ENCODE results near the gene CCDC117. TPM values are rescaled to one million over a fixed set of nuclear protein-coding genes. Genes with fewer than 3 reads are reported as not detected.

CCDC117 gene
- total RNA-seq, 1 experiment from 2014 or later, result 40.0 TPM

GRCh38 chr22:28798810-28799605 lies 26.5 kb downstream of the CCDC117 start:
- Histone ChIP-seq H2BK15ac (ENCODE audit: low read depth, low read length) (no peak overlapping the region), H3K79me2 (ENCODE audit: insufficient read depth, low read length) (peaks cover 7% of the 10 kb centered on the region; the same call in 1 of the 2 replicates), H3K23me2 (ENCODE audit: insufficient read length, low read depth, low read length, poor library complexity, severe bottlenecking) (peaks cover 15% of the 10 kb centered on the region), H4K8ac (replicated peaks; ENCODE audit: insufficient read length, low read depth, low read length) (no peak overlapping the region), H3K4me1 (ENCODE audit: insufficient read depth, low read length) (no peaks in the 10 kb centered on the region; the same call in 1 of the 2 replicates), H4K5ac (ENCODE audit: insufficient read length, low read depth, low read length) (no peak overlapping the region), H3K79me1 (ENCODE audit: insufficient read depth, low read depth, low read length, poor library complexity, severe bottlenecking) (no peaks in the 10 kb centered on the region), H3K9me3 (ENCODE audit: control insufficient read depth, low read depth, low read length) (no peaks in the 10 kb centered on the region), H3K27me3 (ENCODE audit: insufficient read depth, low read length) (no peaks in the 10 kb centered on the region), H3K4me2 (ENCODE audit: insufficient read depth, insufficient read length, low read length) (peak overlapping the region; percentile 97), H3K23ac (ENCODE audit: insufficient read length, low read depth, low read length) (no peak overlapping the region), H3T11ph (ENCODE audit: low read length) (no peak overlapping the region), H2BK5ac (ENCODE audit: insufficient read length, low read length) (peak overlapping the region; percentile 55), H2BK12ac (ENCODE audit: insufficient read length, low read depth, low read length) (peak overlapping the region; percentile 17), H4K20me1 (ENCODE audit: control insufficient read depth, insufficient read depth, insufficient read length) (no peaks in the 10 kb centered on the region), H3K4ac (ENCODE audit: low read depth, low read length) (no peak overlapping the region), H2BK120ac (ENCODE audit: low read depth, low read length, poor library complexity, severe bottlenecking) (no peak overlapping the region), H3K56ac (ENCODE audit: insufficient read length, low read depth, low read length) (peak overlapping the region; percentile 65), H2AK5ac (ENCODE audit: insufficient read length, low read length) (no peak overlapping the region), H3K9ac (ENCODE audit: extremely low read depth, insufficient read length, low read length) (peak overlapping the region; percentile 99), H2BK20ac (ENCODE audit: low read depth, low read length, poor library complexity, severe bottlenecking) (no peak overlapping the region), H3K18ac (ENCODE audit: insufficient read length, low read depth, low read length) (peak overlapping the region; percentile 94), H2AFZ (ENCODE audit: low read length) (no peak overlapping the region), H3K27ac (ENCODE audit: insufficient read length, low read depth, low read length) (peak overlapping the region; percentile 58), H3K14ac (ENCODE audit: insufficient read depth, low read length) (peak overlapping the region; percentile 98; the same call in 1 of the 2 replicates), H4K91ac (ENCODE audit: insufficient read length, low read depth, low read length) (peak overlapping the region; percentile 44)
- Mint-ChIP-seq H3K9me3 (no peaks in the 10 kb centered on the region; a peak in 1 of 5 replicates), H3K4me3 (peak overlapping the region; percentile 87 to 94), H3K27ac (peak overlapping the region; percentile 87 to 98 (median 94)), H3K4me1 (peaks cover 16 to 28% of the 10 kb centered on the region in 2 experiments), H3K36me3 (ENCODE audit: insufficient read depth in 1 of 3, low read depth in 3 of 3) (peaks cover 42 to 53% (median 52%) of the 10 kb centered on the region in 3 experiments), H3K27me3 (ENCODE audit: low read depth) (no peaks in the 10 kb centered on the region)
- no peak for DNase-seq
- no CpG with 5 or more reads among the region's 7 CpGs for WGBS (ENCODE audit: extremely low coverage, insufficient read length, low lambda C conversion rate)
- TF ChIP-seq CTCF (conservative IDR thresholded peaks at IDR 0.05), result no peak

Data from H9 (cell line).